ENCODE data around the gene MBTD1. TPM values are rescaled to one million over a fixed set of nuclear protein-coding genes. Genes with fewer than 3 reads are reported as not detected.

The MBTD1 gene
- total and polyA plus RNA-seq, 2 experiments from 2014 or later: 1.6 to 4.8 TPM

DNA sequence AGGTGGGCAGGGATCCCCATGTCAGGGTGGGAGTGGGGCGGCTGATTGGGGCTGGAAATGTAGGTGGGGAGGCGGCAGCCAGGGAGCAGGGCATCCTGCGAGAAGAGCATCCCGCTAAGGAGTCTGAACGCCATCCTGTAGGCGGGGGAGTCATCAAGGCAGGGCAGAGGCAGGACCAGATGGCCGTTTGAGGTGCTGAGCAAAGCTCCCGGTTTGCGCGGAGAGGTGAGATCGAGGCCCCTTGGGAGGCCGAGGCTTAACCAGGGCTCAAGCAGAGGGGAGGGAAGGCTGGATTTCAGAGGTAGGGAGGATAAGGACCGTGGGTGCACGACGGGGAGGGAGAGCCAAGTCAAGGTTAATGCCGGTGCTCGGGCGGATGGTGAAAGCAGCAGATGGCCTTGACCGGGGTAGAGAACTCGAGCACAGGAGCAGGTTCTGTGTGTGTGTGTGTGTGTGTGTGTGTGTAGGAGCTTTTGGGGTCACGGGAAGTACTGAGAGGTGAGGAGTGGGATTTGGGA lies 94.1 kb downstream of the MBTD1 start:
- H3K9me2 ChIP-seq (ENCODE audit: insufficient read depth): no peaks in the 10 kb centered on the region
- peak overlapping the region; percentile 92 for H2AFZ ChIP-seq
- no peaks in the 10 kb centered on the region for H4K20me1 ChIP-seq (ENCODE audit: insufficient read depth)
- peaks cover 25% of the 10 kb centered on the region for H3F3A ChIP-seq (ENCODE audit: insufficient read depth)
- H3K27me3 ChIP-seq (replicated peaks; ENCODE audit: insufficient read depth): no peaks in the 10 kb centered on the region
- DNase-seq: peak; percentile 52
- H3K36me3 ChIP-seq (ENCODE audit: low read depth): peaks cover 46% of the 10 kb centered on the region
- H3K27ac ChIP-seq: peak overlapping the region; percentile 90
- H3K4me1 ChIP-seq (ENCODE audit: insufficient read depth): peaks cover 8% of the 10 kb centered on the region
- H3K9ac ChIP-seq: peak overlapping the region; percentile 91
- 23 to 24% methylated on average over 21 of the region's 21 CpGs for WGBS, 2 experiments (ENCODE audit: low coverage in 1 of 2, low lambda C conversion rate in 2 of 2, missing lambda C conversion rate in 2 of 2)
- in situ Hi-C loops (cut with MboI): no loop called here
- peak overlapping the region; percentile 85 for H3K4me2 ChIP-seq (ENCODE audit: unreplicated experiment)
- no peak for TF ChIP-seq EZH2phosphoT487 (IDR thresholded peaks at IDR 0.05; ENCODE audit: insufficient read depth, low read depth)
- no peak for TF ChIP-seq EZH2 (IDR thresholded peaks at IDR 0.05; ENCODE audit: insufficient read depth, poor library complexity, severe bottlenecking)
- H3K9me3 ChIP-seq (ENCODE audit: low read depth): no peaks in the 10 kb centered on the region
- peaks cover 37% of the 10 kb centered on the region for H3K79me2 ChIP-seq (ENCODE audit: insufficient read depth)
- peak overlapping the region; percentile 79 for H3K4me3 ChIP-seq

DNA sequence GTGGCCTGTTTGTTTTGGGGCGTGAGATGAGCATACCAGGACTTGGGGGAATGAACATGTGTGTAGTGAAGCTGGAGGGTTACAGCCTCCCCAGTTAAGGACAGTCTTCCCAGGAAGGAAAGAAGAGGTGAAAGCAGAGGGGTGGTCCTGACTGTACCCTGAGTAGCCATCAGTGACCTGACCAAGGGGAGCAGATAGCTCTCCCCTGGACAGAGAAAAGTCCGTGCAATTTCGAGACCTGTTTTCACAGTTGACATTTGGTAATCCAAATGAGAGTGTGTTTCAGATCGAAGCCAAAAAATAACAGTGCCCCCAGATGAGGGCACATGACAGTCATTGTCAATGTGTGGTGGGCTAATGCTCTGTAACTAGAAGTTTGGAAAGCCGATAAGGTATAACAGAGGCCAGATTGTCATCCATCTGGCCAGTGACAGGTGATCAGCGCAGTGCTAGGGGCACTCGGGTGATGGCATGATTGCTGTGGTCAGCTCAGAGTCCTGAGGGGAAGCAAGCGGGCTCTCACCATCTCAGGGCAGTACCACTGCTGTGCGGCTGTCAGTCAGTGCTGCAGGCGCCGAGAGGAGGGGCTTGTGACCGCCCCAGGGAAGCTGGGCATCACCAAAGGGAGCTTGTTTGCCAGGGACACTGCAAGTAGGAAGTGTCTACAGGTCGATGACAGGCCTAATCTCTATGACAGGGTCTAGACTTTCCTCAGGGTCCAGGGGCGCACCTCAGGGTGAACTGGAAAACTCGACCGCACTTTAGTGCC lies 94.8 kb downstream of the MBTD1 start:
- Histone ChIP-seq H3K4me3 (0 out of 2 replicates have a peak overlapping the region, but pooled peaks have one; percentile 79), H3K9ac (peak overlapping the region; percentile 91), H2AFZ (peak overlapping the region; percentile 92), H3K9me2 (ENCODE audit: insufficient read depth) (no peaks in the 10 kb centered on the region), H4K20me1 (ENCODE audit: insufficient read depth) (no peaks in the 10 kb centered on the region), H3K27ac (peak overlapping the region; percentile 90), H3K9me3 (ENCODE audit: low read depth) (no peaks in the 10 kb centered on the region), H3K79me2 (ENCODE audit: insufficient read depth) (peaks cover 36% of the 10 kb centered on the region), H3F3A (ENCODE audit: insufficient read depth) (0 out of 2 replicates have a peak, but pooled peaks cover 24% of the 10 kb centered on the region), H3K36me3 (ENCODE audit: low read depth) (peaks cover 41% of the 10 kb centered on the region), H3K27me3 (replicated peaks; ENCODE audit: insufficient read depth) (no peaks in the 10 kb centered on the region), H3K4me1 (ENCODE audit: insufficient read depth) (peaks cover 8% of the 10 kb centered on the region), H3K4me2 (ENCODE audit: unreplicated experiment) (peak overlapping the region; percentile 85)
- 76 to 80% methylated on average over 16 of the region's 16 CpGs for WGBS, 2 experiments (ENCODE audit: low coverage in 1 of 2, low lambda C conversion rate in 2 of 2, missing lambda C conversion rate in 2 of 2)
- no peak for TF ChIP-seq EZH2phosphoT487 (IDR thresholded peaks at IDR 0.05; ENCODE audit: insufficient read depth, low read depth)
- TF ChIP-seq EZH2 (IDR thresholded peaks at IDR 0.05; ENCODE audit: insufficient read depth, poor library complexity, severe bottlenecking): no peak
- in situ Hi-C loops (cut with MboI): no loop called here
- no peak for DNase-seq

DNA sequence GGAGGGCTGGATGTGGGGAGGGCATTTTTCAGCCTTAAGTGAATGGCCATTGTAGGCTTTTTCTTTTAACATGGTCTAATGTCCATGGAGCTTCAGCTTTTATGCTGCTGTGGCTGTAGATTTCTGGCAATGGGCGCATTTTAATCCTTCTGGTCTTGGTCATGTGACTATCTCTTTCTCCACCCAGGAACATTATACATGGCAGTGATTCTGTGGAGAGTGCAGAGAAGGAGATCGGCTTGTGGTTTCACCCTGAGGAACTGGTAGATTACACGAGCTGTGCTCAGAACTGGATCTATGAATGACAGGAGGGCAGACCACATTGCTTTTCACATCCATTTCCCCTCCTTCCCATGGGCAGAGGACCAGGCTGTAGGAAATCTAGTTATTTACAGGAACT lies 98.3 kb downstream of the MBTD1 start:
- H2AFZ ChIP-seq: no peak overlapping the region
- H3K9me2 ChIP-seq (ENCODE audit: insufficient read depth): no peaks in the 10 kb centered on the region
- peaks cover 20% of the 10 kb centered on the region for H3K36me3 ChIP-seq (ENCODE audit: low read depth)
- no peak for DNase-seq
- 0 out of 2 replicates have a peak, but pooled peaks cover 6% of the 10 kb centered on the region for H3F3A ChIP-seq (ENCODE audit: insufficient read depth)
- H3K4me3 ChIP-seq: no peak overlapping the region
- TF ChIP-seq EZH2phosphoT487 (IDR thresholded peaks at IDR 0.05; ENCODE audit: insufficient read depth, low read depth) (no peak), EZH2 (IDR thresholded peaks at IDR 0.05; ENCODE audit: insufficient read depth, poor library complexity, severe bottlenecking) (no peak)
- no peaks in the 10 kb centered on the region for H3K9me3 ChIP-seq (ENCODE audit: low read depth)
- no peak overlapping the region for H3K9ac ChIP-seq
- no peak overlapping the region for H3K4me2 ChIP-seq (ENCODE audit: unreplicated experiment)
- in situ Hi-C loops (cut with MboI): no loop called here
- H3K79me2 ChIP-seq (ENCODE audit: insufficient read depth): peaks cover 37% of the 10 kb centered on the region
- no peak overlapping the region for H3K27ac ChIP-seq
- 81 to 87% methylated on average over 3 of the region's 3 CpGs for WGBS, 2 experiments (ENCODE audit: low coverage in 1 of 2, low lambda C conversion rate in 2 of 2, missing lambda C conversion rate in 2 of 2)
- H4K20me1 ChIP-seq (ENCODE audit: insufficient read depth): no peaks in the 10 kb centered on the region
- no peaks in the 10 kb centered on the region for H3K27me3 ChIP-seq (replicated peaks; ENCODE audit: insufficient read depth)
- H3K4me1 ChIP-seq (ENCODE audit: insufficient read depth): no peaks in the 10 kb centered on the region

DNA sequence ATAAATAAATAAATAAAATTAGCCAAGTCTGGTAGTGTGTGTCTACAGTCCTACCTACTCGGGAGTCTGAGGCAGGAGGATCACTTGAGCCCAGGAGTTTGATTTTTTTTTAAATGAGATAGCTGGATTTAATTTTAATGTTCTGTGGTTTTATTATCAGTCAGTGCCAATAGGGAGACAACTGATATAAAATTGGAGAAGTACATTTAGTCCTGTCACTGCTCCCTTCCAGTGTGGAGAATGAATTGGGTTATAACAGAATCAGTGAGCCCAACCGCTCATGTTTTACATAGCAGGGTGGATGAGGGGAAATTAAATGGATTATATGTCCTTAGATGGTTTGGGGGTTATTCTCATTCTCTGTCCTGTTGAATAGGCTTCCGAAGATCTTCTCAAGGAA lies 100.2 kb downstream of the MBTD1 start:
- Histone ChIP-seq H4K20me1 (ENCODE audit: insufficient read depth) (no peaks in the 10 kb centered on the region), H3K4me3 (no peak overlapping the region), H2AFZ (no peak overlapping the region), H3K27ac (no peak overlapping the region), H3K4me1 (ENCODE audit: insufficient read depth) (peaks cover 6% of the 10 kb centered on the region; the same call in 1 of the 2 replicates), H3K9ac (no peak overlapping the region), H3K79me2 (ENCODE audit: insufficient read depth) (peaks cover 57% of the 10 kb centered on the region), H3K27me3 (replicated peaks; ENCODE audit: insufficient read depth) (no peaks in the 10 kb centered on the region), H3F3A (ENCODE audit: insufficient read depth) (peaks cover 7% of the 10 kb centered on the region; the same call in 1 of the 2 replicates), H3K9me3 (ENCODE audit: low read depth) (no peaks in the 10 kb centered on the region), H3K36me3 (ENCODE audit: low read depth) (peaks cover 20% of the 10 kb centered on the region), H3K4me2 (ENCODE audit: unreplicated experiment) (no peak overlapping the region), H3K9me2 (ENCODE audit: insufficient read depth) (no peaks in the 10 kb centered on the region)
- 97% methylated on average over 3 of the region's 3 CpGs for WGBS, 2 experiments (ENCODE audit: low coverage in 1 of 2, low lambda C conversion rate in 2 of 2, missing lambda C conversion rate in 2 of 2)
- TF ChIP-seq EZH2 (IDR thresholded peaks at IDR 0.05; ENCODE audit: insufficient read depth, poor library complexity, severe bottlenecking) (no peak), EZH2phosphoT487 (IDR thresholded peaks at IDR 0.05; ENCODE audit: insufficient read depth, low read depth) (no peak)
- DNase-seq: no peak
- in situ Hi-C loops (cut with MboI): no loop called here
